IMR-90 (cell line): ENCODE data around the gene MAN2A1.

Experiments used
- BHLHE40 ChIP-seq: fragments of 150-350 bp; IDR thresholded peaks from 2 replicates; pipeline ENCODE4 v1.6.1; 2016; ENCODE audit warnings: mild to moderate bottlenecking, low read depth, low read length
- MAZ ChIP-seq: IDR thresholded peaks from 2 replicates; pipeline ENCODE4 v1.6.1; 2012; ENCODE audit warnings: low read depth, mild to moderate bottlenecking, low read length, improper control_type of control experiment, moderate library complexity, borderline replicate concordance
- POLR2A ChIP-seq: IDR thresholded peaks from 2 replicates; pipeline ENCODE4 v1.6.1; 2012; ENCODE audit warnings: mild to moderate bottlenecking, low read depth, low read length
- RAD21 ChIP-seq: IDR thresholded peaks from 2 replicates; pipeline ENCODE4 v1.6.1; 2012; ENCODE audit warnings: low read length, improper control_type of control experiment
- RCOR1 ChIP-seq: IDR thresholded peaks from 2 replicates; pipeline ENCODE4 v1.6.1; 2012; ENCODE audit warnings: mild to moderate bottlenecking, low read length, improper control_type of control experiment; ENCODE audit not compliant: insufficient replicate concordance
- RFX5 ChIP-seq: IDR thresholded peaks from 2 replicates; pipeline ENCODE4 v1.8.0; 2012; ENCODE audit warnings: low read depth, mild to moderate bottlenecking, low read length, moderate library complexity
- TF ChIP-seq, protein P1 (sequence below): conservative IDR thresholded peaks from 2 replicates; pipeline ENCODE4 v1.5.1; 2012; ENCODE audit warnings: mild to moderate bottlenecking, low read depth, low read length, improper control_type of control experiment
- TF ChIP-seq, protein P2 (sequence below): fragments of 150-350 bp; IDR thresholded peaks from 2 replicates; pipeline ENCODE4 v1.6.1; 2016; ENCODE audit warnings: low read depth, mild to moderate bottlenecking, low read length, moderate library complexity, borderline replicate concordance

DNA sequence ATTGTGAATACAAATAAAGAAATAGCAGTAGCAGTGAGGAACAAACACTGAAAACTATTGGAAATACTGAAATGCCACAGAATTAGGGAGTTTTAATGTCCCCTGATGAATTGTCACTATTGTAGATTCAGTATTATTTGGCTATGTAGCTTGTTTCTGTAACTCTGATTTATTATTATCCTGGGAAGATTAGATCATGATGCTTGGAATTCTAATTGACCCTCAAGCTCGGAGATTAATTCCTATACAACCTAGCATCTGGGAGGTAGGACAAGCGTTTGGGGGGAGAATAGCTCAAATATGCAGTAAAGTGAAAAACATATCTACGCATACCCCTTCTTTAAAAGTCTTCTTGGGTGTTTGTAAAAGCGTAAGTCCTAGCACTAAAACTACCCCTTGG, 15.1 kb upstream of the MAN2A1 start:
- TF ChIP-seq, protein P1, sequence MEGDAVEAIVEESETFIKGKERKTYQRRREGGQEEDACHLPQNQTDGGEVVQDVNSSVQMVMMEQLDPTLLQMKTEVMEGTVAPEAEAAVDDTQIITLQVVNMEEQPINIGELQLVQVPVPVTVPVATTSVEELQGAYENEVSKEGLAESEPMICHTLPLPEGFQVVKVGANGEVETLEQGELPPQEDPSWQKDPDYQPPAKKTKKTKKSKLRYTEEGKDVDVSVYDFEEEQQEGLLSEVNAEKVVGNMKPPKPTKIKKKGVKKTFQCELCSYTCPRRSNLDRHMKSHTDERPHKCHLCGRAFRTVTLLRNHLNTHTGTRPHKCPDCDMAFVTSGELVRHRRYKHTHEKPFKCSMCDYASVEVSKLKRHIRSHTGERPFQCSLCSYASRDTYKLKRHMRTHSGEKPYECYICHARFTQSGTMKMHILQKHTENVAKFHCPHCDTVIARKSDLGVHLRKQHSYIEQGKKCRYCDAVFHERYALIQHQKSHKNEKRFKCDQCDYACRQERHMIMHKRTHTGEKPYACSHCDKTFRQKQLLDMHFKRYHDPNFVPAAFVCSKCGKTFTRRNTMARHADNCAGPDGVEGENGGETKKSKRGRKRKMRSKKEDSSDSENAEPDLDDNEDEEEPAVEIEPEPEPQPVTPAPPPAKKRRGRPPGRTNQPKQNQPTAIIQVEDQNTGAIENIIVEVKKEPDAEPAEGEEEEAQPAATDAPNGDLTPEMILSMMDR, result no peak
- TF ChIP-seq POLR2A, result no peak
- no peak for TF ChIP-seq MAZ
- TF ChIP-seq RFX5, result no peak
- TF ChIP-seq, protein P2, sequence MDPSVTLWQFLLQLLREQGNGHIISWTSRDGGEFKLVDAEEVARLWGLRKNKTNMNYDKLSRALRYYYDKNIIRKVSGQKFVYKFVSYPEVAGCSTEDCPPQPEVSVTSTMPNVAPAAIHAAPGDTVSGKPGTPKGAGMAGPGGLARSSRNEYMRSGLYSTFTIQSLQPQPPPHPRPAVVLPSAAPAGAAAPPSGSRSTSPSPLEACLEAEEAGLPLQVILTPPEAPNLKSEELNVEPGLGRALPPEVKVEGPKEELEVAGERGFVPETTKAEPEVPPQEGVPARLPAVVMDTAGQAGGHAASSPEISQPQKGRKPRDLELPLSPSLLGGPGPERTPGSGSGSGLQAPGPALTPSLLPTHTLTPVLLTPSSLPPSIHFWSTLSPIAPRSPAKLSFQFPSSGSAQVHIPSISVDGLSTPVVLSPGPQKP, result no peak
- no peak for TF ChIP-seq BHLHE40
- no peak for TF ChIP-seq RAD21
- no peak for TF ChIP-seq RCOR1
